Raji (cell line): ENCODE results near the gene SLC2A11.

ENCODE experiments used
- POLR2A ChIP-seq: IDR thresholded peaks from 2 replicates; pipeline ENCODE4 v1.6.1; 2011; ENCODE audit warnings: low read depth, low read length, control low read depth; ENCODE audit not compliant: insufficient read depth

Gene SLC2A11

GRCh38 chr22:23903328-23903971 is 45.8 kb downstream of the SLC2A11 start:
- no peak for TF ChIP-seq POLR2A

DNA sequence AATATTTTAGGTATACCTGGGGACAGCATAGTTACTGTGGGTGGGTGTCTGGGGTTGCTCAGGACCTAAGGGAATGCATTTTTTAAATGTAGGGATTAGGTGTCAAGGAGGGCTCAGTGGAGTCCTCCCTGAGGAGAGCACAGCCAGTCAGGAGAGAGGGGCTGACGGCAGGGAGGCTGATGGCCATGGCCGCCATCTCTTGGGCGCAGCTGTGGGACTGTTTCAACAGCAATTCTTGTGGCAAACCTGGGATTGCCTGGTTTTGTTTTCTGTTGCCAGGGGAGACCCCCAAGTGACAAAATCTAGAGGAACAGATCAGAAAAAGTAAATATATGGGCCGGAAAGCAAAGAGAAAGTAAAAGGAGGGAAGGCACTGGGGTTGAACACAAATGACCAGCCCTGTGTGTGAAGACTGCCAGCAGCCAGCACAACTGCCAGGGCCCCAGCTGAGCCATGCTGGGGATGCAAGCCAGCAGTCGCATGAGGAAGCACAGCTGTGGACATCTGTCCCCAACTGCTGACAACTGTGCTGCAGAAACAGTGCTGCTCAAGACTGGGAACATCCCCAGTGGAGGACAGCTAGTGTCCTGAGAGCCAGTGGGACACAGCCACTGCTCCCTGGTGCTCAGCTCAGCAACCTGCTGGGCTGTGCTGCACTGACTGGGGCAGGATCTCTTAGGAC is 47.0 kb downstream of the SLC2A11 start:
- no peak for TF ChIP-seq POLR2A

- TF ChIP-seq POLR2A, result no peak
Observed at GRCh38 chr22:23906641-23907040, 49.0 kb downstream of the SLC2A11 start.

DNA sequence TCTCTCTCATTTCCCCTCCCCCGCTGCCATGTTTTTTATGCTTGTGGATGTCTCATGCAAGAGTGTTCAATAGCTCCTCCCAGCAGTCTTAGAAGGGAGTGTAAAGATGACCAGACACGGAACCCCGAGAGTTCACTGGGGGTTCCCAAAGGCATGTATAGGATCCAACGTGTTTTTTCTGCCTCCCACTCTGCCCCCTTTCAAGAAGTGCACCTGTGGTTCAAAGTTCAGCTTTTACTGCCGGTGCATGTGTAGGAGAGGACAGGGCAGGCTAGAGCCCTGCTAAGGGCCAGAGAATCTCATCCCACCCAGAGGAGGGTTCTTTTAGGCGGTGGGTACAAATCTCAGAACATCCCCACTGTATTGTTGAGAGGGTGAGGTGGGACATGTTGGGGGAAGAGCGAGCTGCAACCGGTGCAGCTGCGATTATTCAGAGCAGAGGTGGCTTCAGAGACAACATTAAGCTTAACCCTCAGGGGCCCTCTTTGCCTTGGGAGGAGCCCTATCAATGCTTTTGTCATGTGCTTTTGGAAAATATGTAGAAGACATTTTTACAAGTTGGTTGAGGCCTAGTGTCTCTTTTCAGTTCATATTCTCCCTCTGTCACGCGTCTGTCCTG is 51.0 kb downstream of the SLC2A11 start:
- TF ChIP-seq POLR2A, result no peak

GRCh38 chr22:23909296-23909898 is 51.7 kb downstream of the SLC2A11 start:
- no peak for TF ChIP-seq POLR2A

- TF ChIP-seq POLR2A, result no peak
Observed at GRCh38 chr22:23910496-23911190, 53.0 kb downstream of the SLC2A11 start.

GRCh38 chr22:23911318-23911980 is 53.8 kb downstream of the SLC2A11 start:
- peak; percentile 27; the same call in 1 of the 2 replicates for TF ChIP-seq POLR2A

GRCh38 chr22:23912293-23912903 is 54.7 kb downstream of the SLC2A11 start:
- TF ChIP-seq POLR2A, result no peak

GRCh38 chr22:23913306-23913660 is 55.6 kb downstream of the SLC2A11 start:
- TF ChIP-seq POLR2A, result no peak

DNA sequence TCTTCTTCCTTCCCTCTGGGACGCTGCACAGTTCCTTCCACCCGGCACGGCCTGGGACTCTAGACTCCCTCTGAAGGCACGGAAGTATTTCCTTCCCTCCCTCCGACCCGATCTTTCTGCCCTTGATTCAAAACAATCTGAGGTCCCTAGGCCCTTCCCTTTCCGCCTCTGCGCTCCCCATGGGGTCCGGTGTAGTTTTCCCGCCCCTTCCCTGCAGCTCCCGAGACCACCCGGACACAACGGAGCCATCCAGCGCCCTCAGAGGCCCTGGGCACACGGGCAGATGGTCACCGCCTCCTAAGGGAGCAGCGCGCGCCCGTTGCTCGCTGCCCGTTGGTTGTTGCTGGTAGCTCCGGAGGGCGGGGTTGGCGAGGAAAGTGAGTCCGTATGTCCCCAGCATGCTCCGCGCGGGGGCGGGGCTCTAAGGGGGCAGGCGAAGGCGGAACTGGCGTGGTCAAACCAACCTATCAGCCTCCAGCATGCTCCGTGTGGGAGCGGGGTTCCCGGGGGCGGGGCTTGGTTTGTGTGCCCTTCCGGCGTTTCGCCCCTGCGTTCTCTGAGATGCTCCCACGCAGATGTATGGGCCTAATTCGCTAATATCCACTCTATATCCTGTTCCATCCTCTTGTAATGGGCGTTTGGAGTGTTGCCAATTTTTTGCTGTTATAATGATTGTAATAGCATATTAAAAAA is 56.1 kb downstream of the SLC2A11 start:
- peak; percentile 96 for TF ChIP-seq POLR2A

GRCh38 chr22:23915290-23915689 is 57.6 kb downstream of the SLC2A11 start:
- no peak for TF ChIP-seq POLR2A

DNA sequence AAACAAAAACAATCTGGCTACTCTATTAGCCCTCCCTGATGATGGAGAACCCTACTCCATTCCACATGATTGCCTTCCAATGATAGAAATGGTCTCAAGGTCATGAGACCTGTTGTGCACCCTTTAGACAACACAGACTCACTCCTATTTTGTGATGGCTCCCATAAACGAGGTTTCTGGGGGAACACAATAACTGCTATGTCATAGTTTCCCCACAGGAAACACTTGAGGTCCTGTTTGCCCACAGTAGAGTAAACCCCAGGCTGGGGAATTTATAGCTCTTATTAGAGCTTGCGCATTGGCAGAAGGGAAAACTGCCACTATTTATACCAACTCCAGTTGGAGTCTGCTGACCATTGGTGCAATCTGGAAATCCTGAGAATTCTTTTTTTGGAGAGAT is 65.2 kb downstream of the SLC2A11 start:
- TF ChIP-seq POLR2A, result no peak

DNA sequence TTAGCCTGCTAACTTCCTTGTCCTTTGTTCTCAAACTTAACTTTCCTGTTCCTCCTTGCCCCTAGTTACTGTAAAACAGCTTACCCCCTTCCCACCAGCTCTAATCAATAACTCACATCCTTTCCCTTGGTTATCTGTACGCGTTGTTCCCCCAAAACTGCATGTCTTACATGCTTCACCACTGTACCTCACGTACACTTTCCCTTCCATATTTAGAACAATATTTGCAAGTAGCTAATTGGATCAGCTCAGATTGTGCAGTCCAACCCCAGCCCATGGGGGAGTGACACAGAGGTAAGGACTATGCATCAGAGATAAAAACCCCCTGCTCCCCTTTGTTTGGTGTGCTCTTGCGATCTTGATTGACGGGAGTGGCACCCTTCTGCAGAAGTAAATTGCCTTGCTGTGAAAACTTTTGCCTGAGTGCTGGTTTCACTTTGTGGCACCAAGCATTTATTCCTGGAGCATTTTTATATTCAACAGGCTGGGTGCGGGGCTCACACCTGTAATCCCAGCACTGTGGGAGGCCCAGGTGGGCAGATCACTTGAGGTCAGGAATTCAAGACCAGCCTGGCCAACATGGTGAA is 67.4 kb downstream of the SLC2A11 start:
- no peak for TF ChIP-seq POLR2A
